Body of pancreas (tissue), 4 donors: ENCODE results near the gene ATF7.

Source experiments
- POLR2A ChIP-seq, 3 donors: fragments of 450-650 bp; IDR thresholded peaks; one replicate each; pipeline ENCODE4 v1.6.1; 2016; ENCODE audit warnings: antibody characterized with exemption in 3 of 3, mild to moderate bottlenecking in 2 of 3
- TF ChIP-seq, protein P1 (sequence below), 7 experiments: fragments of 450-650 bp in 4 of 7; fragments of 200-600 bp in 3 of 7; sonication (generic) in 3 of 7; IDR thresholded peaks; one replicate each; pipeline ENCODE4 v1.5.1; 2016 to 2019; ENCODE audit warnings: antibody characterized with exemption in 7 of 7

- TF ChIP-seq, protein P1, sequence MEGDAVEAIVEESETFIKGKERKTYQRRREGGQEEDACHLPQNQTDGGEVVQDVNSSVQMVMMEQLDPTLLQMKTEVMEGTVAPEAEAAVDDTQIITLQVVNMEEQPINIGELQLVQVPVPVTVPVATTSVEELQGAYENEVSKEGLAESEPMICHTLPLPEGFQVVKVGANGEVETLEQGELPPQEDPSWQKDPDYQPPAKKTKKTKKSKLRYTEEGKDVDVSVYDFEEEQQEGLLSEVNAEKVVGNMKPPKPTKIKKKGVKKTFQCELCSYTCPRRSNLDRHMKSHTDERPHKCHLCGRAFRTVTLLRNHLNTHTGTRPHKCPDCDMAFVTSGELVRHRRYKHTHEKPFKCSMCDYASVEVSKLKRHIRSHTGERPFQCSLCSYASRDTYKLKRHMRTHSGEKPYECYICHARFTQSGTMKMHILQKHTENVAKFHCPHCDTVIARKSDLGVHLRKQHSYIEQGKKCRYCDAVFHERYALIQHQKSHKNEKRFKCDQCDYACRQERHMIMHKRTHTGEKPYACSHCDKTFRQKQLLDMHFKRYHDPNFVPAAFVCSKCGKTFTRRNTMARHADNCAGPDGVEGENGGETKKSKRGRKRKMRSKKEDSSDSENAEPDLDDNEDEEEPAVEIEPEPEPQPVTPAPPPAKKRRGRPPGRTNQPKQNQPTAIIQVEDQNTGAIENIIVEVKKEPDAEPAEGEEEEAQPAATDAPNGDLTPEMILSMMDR (IDR thresholded peaks at IDR 0.05), result no peak
- no peak for TF ChIP-seq POLR2A (IDR thresholded peaks at IDR 0.05)
Measured at GRCh38 chr12:53590652-53591051, 35.5 kb downstream of the ATF7 start.
